ENCODE data around the gene DSE.

DSE gene

DNA sequence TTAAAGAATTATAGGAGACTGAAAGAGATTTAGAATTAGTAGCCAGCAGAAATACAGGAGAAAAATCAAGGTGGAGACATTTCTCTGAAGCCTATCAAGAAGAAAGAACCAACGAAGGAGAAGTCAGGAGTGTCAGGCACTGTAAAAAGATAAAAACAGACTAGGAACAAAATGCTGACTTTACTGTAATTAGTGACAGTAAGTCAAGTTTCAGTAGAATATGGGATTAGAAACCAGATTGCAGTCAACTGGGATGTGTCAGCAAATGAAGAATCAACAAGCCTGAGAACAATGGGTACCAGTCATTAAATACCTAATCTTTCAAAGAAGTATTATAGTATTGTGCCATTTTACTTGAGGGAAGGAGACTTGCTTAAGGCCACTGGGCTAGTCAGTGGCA lies 112.0 kb downstream of the DSE start:
- Histone ChIP-seq H3K9ac (ENCODE audit: low read depth, low read length) (no peak overlapping the region), H3K36me3 (ENCODE audit: insufficient read depth, low read length) (no peaks in the 10 kb centered on the region), H3K27ac (ENCODE audit: low read length) (no peak overlapping the region), H3K79me2 (ENCODE audit: insufficient read depth, low read length) (no peaks in the 10 kb centered on the region), H3K4me2 (ENCODE audit: insufficient read depth, low read length) (no peak overlapping the region), H2AFZ (ENCODE audit: low read depth, low read length) (no peak overlapping the region), H4K20me1 (ENCODE audit: insufficient read depth, low read length) (no peaks in the 10 kb centered on the region), H3K27me3 (ENCODE audit: insufficient read depth, low read length, poor library complexity) (no peaks in the 10 kb centered on the region), H3K4me3 (ENCODE audit: low read depth in 1 of 2, low read length in 2 of 2) (no peak overlapping the region), H3K4me1 (ENCODE audit: insufficient read depth, low read length) (no peaks in the 10 kb centered on the region), H3K9me3 (ENCODE audit: insufficient read depth, low read length, severe bottlenecking) (no peaks in the 10 kb centered on the region)
- no peak for DNase-seq
- TF ChIP-seq CTCF (IDR thresholded peaks at IDR 0.05; ENCODE audit: borderline replicate concordance, extremely low read depth, low read length, poor library complexity, severe bottlenecking): no peak
- TF ChIP-seq EZH2 (IDR thresholded peaks at IDR 0.05; ENCODE audit: borderline replicate concordance, low read depth, low read length, severe bottlenecking): no peak
- no peak for ATAC-seq (ENCODE audit: insufficient read depth, low read depth)

GRCh38 chr6:116483616-116484015 lies 112.9 kb downstream of the DSE start:
- H4K20me1 ChIP-seq (ENCODE audit: insufficient read depth, low read length): no peaks in the 10 kb centered on the region
- no peak overlapping the region for H2AFZ ChIP-seq (ENCODE audit: low read depth, low read length)
- no peak for ATAC-seq (ENCODE audit: insufficient read depth, low read depth)
- TF ChIP-seq EZH2 (IDR thresholded peaks at IDR 0.05; ENCODE audit: borderline replicate concordance, low read depth, low read length, severe bottlenecking) (no peak), CTCF (IDR thresholded peaks at IDR 0.05; ENCODE audit: borderline replicate concordance, extremely low read depth, low read length, poor library complexity, severe bottlenecking) (no peak)
- no peaks in the 10 kb centered on the region for H3K9me3 ChIP-seq (ENCODE audit: insufficient read depth, low read length, severe bottlenecking)
- no peaks in the 10 kb centered on the region for H3K36me3 ChIP-seq (ENCODE audit: insufficient read depth, low read length)
- DNase-seq: no peak
- H3K79me2 ChIP-seq (ENCODE audit: insufficient read depth, low read length): no peaks in the 10 kb centered on the region
- H3K27me3 ChIP-seq (ENCODE audit: insufficient read depth, low read length, poor library complexity): no peaks in the 10 kb centered on the region
- no peaks in the 10 kb centered on the region for H3K4me1 ChIP-seq (ENCODE audit: insufficient read depth, low read length)
- H3K4me2 ChIP-seq (ENCODE audit: insufficient read depth, low read length): no peak overlapping the region
- no peak overlapping the region for H3K9ac ChIP-seq (ENCODE audit: low read depth, low read length)
- no peak overlapping the region for H3K4me3 ChIP-seq (ENCODE audit: low read depth in 1 of 2, low read length in 2 of 2)
- H3K27ac ChIP-seq (ENCODE audit: low read length): no peak overlapping the region

- H2AFZ ChIP-seq (ENCODE audit: low read depth, low read length): no peak overlapping the region
- no peak for DNase-seq
- H3K36me3 ChIP-seq (ENCODE audit: insufficient read depth, low read length): no peaks in the 10 kb centered on the region
These were observed 114.9 kb downstream of the DSE start for GRCh38 chr6:116485559-116486184.

More at GRCh38 chr6:116485559-116486184, 114.9 kb downstream of the DSE start:
- no peak overlapping the region for H3K9ac ChIP-seq (ENCODE audit: low read depth, low read length)
- H3K4me3 ChIP-seq (ENCODE audit: low read depth in 1 of 2, low read length in 2 of 2): no peak overlapping the region
- no peaks in the 10 kb centered on the region for H3K4me1 ChIP-seq (ENCODE audit: insufficient read depth, low read length)
- H3K79me2 ChIP-seq (ENCODE audit: insufficient read depth, low read length): no peaks in the 10 kb centered on the region
- H4K20me1 ChIP-seq (ENCODE audit: insufficient read depth, low read length): no peaks in the 10 kb centered on the region
- no peak overlapping the region for H3K27ac ChIP-seq (ENCODE audit: low read length)
- no peak for ATAC-seq (ENCODE audit: insufficient read depth, low read depth)
- no peaks in the 10 kb centered on the region for H3K9me3 ChIP-seq (ENCODE audit: insufficient read depth, low read length, severe bottlenecking)
- TF ChIP-seq EZH2 (IDR thresholded peaks at IDR 0.05; ENCODE audit: borderline replicate concordance, low read depth, low read length, severe bottlenecking) (no peak), CTCF (IDR thresholded peaks at IDR 0.05; ENCODE audit: borderline replicate concordance, extremely low read depth, low read length, poor library complexity, severe bottlenecking) (no peak)
- no peaks in the 10 kb centered on the region for H3K27me3 ChIP-seq (ENCODE audit: insufficient read depth, low read length, poor library complexity)
- H3K4me2 ChIP-seq (ENCODE audit: insufficient read depth, low read length): no peak overlapping the region
